SK-N-MC (cell line): ENCODE measurements around the gene DAB2IP.

Experiments used
- EZH2 ChIP-seq: fragments of 200-600 bp; sonication (generic); IDR thresholded peaks from one replicate; pipeline ENCODE4 v1.6.1; 2017; ENCODE audit warnings: antibody characterized with exemption
- POLR2AphosphoS5 ChIP-seq: IDR thresholded peaks from 2 replicates; pipeline ENCODE4 v1.6.1; 2012; ENCODE audit warnings: mild to moderate bottlenecking, low read depth, low read length, borderline replicate concordance

GRCh38 chr9:121769939-121770338, 118.5 kb downstream of the DAB2IP start:
- TF ChIP-seq POLR2AphosphoS5: no peak
- no peak for TF ChIP-seq EZH2
